HG02840 (cell line): ENCODE data around the gene CEP162.
"Not testable (repeated sequence)": the region's sequence is repeated elsewhere in the genome, so short reads cannot be mapped to it uniquely, and the experiment has no call there.

Source experiments
- ATAC-seq: cut with Tn5 transposase; IDR thresholded peaks from one replicate; pipeline ENCODE4 v1.9.1; 2021; ENCODE audit warnings: mild to moderate bottlenecking, moderate library complexity, moderate number of reproducible peaks; ENCODE audit not compliant: unreplicated experiment, low FRiP score

Gene CEP162

GRCh38 chr6:84089552-84089951 lies 137.9 kb downstream of the CEP162 start:
- no peak for ATAC-seq

DNA sequence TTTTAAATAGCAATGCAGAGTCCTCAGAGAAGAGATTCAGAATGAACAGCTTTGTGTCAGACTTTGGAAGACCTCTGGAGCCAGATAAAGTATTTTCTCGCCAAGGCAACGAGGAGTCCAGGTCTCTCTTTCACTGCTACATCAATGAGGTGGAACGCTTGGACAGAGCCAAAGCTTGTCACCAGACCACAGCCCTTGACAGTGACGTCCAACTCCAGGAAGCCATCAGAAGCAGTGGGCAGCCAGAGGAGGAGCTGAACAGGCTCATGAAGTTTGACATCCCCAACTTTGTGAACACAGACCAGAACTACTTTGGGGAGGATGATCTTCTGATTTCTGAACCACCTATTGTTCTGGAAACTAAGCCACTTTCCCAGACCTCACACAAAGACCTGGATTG lies 138.4 kb downstream of the CEP162 start:
- no peak for ATAC-seq

- no peak for ATAC-seq
These were observed 140.7 kb downstream of the CEP162 start for GRCh38 chr6:84086545-84087429.

DNA sequence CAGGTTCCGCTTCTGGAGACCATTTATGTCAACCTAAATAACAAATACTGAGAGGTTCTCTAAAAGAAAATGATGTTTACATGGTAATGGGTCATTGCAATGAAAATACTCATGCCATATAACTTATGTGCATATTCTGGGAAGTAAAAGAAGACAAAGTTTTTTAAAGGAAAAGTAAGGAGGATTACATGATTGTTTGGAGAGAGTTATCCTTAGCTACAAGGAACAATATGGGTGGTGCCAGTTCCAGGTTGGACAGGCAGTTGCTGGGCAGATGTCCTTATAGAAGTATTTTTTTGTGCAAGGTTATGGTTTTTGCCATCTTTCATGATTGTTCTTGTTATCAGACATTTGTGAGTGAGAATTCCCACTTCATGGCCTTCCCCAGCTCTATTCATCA lies 141.4 kb downstream of the CEP162 start:
- ATAC-seq = no peak

- not testable (repeated sequence) for ATAC-seq
These were observed 142.7 kb downstream of the CEP162 start for GRCh38 chr6:84084705-84085104.

GRCh38 chr6:84082689-84083265 lies 144.7 kb downstream of the CEP162 start:
- no peak for ATAC-seq

DNA sequence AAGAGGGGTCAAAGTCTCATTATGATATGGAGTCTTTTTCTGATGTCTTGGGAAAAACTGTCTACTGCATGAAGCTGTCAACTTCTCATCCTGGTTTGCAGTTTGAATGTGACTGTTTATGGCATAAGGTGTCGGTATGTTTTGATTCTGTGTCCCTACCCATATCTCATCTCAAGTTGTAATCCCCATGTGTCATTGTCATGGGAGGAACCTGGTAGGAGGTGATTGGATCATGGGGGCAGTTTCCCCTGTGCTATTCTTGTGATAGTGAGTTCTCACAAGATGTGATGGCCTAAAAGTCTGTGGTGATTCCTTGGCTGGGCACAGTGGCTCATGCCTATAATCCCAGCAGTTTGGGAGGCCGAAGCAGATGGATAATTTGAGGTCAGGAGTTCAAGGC lies 146.2 kb downstream of the CEP162 start:
- ATAC-seq = no peak

DNA sequence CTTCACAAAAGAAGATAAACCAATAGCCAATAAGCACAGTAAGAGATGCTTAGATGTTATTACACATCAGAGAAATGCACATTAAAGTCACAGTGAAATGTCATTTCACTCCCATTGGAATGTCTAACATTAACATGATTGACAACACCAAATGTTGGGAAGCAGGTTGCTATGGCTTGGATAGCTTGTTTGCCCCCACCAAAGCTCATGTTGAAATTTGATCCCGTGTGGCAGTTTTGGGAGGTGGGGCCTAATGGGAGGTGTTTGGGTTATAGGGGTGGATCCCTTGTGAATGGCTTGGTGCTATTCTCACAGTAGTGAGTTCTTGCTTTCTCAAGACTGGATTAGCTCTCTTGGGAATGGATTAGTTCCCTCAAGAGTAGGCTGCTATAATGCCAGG lies 149.1 kb downstream of the CEP162 start:
- ATAC-seq = no peak

- ATAC-seq = no peak
These were observed 149.8 kb downstream of the CEP162 start for GRCh38 chr6:84077645-84078044.

DNA sequence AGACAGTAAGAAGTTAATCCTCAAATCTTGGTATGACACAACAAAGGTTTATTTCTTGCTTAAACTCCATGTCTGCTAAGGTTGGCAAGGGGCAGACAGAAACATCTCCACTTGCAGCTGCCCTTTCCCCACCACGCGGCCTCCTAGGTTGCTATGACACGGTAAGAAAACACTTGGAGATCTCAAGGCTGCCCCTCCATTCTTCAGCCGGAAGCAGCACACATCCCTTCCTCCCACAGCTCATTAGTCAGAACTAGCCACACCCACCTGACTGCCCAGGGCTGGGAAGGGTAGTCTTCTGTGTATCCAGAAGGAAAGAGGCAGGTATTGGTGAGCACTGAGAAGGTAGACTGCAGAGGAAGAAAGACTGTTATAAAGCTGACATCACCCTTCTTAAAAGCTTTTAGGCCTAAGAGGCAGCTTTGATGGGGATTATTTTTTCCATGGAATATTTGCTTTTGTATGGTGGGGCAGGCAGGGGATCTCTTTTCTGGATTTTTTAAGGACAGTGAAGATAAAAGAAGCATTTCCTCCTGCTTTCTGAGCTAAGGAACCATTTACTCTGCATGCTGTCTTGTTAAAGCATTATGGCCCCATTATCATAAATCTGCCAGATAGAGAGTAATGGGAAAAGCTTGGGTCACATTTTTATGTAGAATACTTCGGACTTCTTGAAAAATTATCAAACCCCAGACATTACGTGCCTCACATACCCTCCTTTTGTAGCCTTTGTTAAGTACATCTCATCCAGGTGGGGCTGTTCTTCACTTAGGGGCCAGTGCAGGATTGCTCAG lies 152.3 kb downstream of the CEP162 start:
- no peak for ATAC-seq
